HG03565 (cell line): ENCODE measurements around the gene BRMS1L.
"Not testable (repeated sequence)": the region's sequence is repeated elsewhere in the genome, so short reads cannot be mapped to it uniquely, and the experiment has no call there.

ENCODE experiments used
- ATAC-seq: cut with Tn5 transposase; IDR thresholded peaks from one replicate; pipeline ENCODE4 v1.9.1; 2021; ENCODE audit warnings: mild to moderate bottlenecking, moderate library complexity; ENCODE audit not compliant: unreplicated experiment

The BRMS1L gene

GRCh38 chr14:35826218-35826951 is at the start of gene BRMS1L:
TSS of gene BRMS1L (plus strand) at chr14:35826338. CDS start at chr14:35826517, 179 bp downstream.
- ATAC-seq, result peak; percentile 98

- ATAC-seq, result no peak
These were observed 49.3 kb upstream of the BRMS1L start for GRCh38 chr14:35776823-35777222.

GRCh38 chr14:35777550-35777949 is 48.6 kb upstream of the BRMS1L start:
- ATAC-seq, result not testable (repeated sequence)

- no peak for ATAC-seq
These were observed 46.8 kb upstream of the BRMS1L start for GRCh38 chr14:35779368-35779767.

- no peak for ATAC-seq
These were observed 42.4 kb upstream of the BRMS1L start for GRCh38 chr14:35783699-35784098.

- no peak for ATAC-seq
These were observed 39.3 kb upstream of the BRMS1L start for GRCh38 chr14:35786856-35787255.

GRCh38 chr14:35789651-35790050 is 36.5 kb upstream of the BRMS1L start:
- no peak for ATAC-seq

- ATAC-seq, result no peak
These were observed 28.3 kb upstream of the BRMS1L start for GRCh38 chr14:35797796-35798195.

GRCh38 chr14:35806006-35806907 is 19.9 kb upstream of the BRMS1L start:
- no peak for ATAC-seq

GRCh38 chr14:35807131-35807961 is 18.8 kb upstream of the BRMS1L start:
- no peak for ATAC-seq

GRCh38 chr14:35808076-35808637 is 18.0 kb upstream of the BRMS1L start:
- ATAC-seq, result no peak

- peak; percentile 92 for ATAC-seq
These were observed 17.2 kb upstream of the BRMS1L start, which contains the start of gene RALGAPA1 for GRCh38 chr14:35808638-35809563. TSS of gene RALGAPA1 (minus strand) at chr14:35809295. CDS start at chr14:35808835, 460 bp downstream.

GRCh38 chr14:35809597-35809996 is 16.5 kb upstream of the BRMS1L start:
- ATAC-seq, result no peak

- no peak for ATAC-seq
These were observed 15.2 kb upstream of the BRMS1L start for GRCh38 chr14:35810963-35811362.

- ATAC-seq, result peak; percentile 72
These were observed 11.7 kb upstream of the BRMS1L start for GRCh38 chr14:35814371-35815005.

- ATAC-seq, result no peak
These were observed 7.6 kb upstream of the BRMS1L start for GRCh38 chr14:35818346-35819115.

- no peak for ATAC-seq
These were observed 6.3 kb upstream of the BRMS1L start for GRCh38 chr14:35819591-35820540.
